ENCODE results near the gene NWD2.

NWD2 gene

GRCh38 chr4:37423310-37423709, 178.8 kb downstream of the NWD2 start:
- TF ChIP-seq CTCF (IDR thresholded peaks at IDR 0.05; ENCODE audit: control insufficient read depth, extremely low read depth, insufficient read depth) = no peak
- H3K4me3 ChIP-seq (ENCODE audit: low read depth, low read length) = no peak overlapping the region
- DNase-seq (ENCODE audit: low read depth) = no peak

- no peak for DNase-seq (ENCODE audit: low read depth)
- no peak overlapping the region for H3K4me3 ChIP-seq (ENCODE audit: low read depth, low read length)
- no peak for TF ChIP-seq CTCF (IDR thresholded peaks at IDR 0.05; ENCODE audit: control insufficient read depth, extremely low read depth, insufficient read depth)
Measured at GRCh38 chr4:37424753-37425152, 180.2 kb downstream of the NWD2 start.

DNA sequence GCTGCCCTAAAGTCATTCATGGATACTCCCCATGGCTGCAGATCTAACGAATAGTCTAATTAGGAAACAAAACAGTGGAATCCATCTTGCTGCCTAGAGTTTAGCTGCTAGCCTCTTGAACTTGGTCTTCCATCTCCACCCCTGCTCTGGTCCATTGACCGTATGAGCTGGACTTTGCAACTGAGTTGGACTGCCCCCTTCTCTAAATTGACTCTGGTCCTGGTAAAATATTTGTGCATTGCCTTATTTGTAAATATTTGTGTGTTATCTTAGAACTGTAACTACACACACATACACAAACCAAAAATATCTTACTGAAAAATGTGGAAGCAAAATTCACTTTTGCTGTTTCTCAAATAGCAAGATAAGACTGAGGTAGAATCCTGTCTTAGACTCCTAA, 181.3 kb downstream of the NWD2 start:
- no peak overlapping the region for H3K4me3 ChIP-seq (ENCODE audit: low read depth, low read length)
- no peak for DNase-seq (ENCODE audit: low read depth)
- no peak for TF ChIP-seq CTCF (IDR thresholded peaks at IDR 0.05; ENCODE audit: control insufficient read depth, extremely low read depth, insufficient read depth)

GRCh38 chr4:37427193-37427592, 182.7 kb downstream of the NWD2 start:
- no peak for DNase-seq (ENCODE audit: low read depth)
- TF ChIP-seq CTCF (IDR thresholded peaks at IDR 0.05; ENCODE audit: control insufficient read depth, extremely low read depth, insufficient read depth) = no peak
- no peak overlapping the region for H3K4me3 ChIP-seq (ENCODE audit: low read depth, low read length)

DNA sequence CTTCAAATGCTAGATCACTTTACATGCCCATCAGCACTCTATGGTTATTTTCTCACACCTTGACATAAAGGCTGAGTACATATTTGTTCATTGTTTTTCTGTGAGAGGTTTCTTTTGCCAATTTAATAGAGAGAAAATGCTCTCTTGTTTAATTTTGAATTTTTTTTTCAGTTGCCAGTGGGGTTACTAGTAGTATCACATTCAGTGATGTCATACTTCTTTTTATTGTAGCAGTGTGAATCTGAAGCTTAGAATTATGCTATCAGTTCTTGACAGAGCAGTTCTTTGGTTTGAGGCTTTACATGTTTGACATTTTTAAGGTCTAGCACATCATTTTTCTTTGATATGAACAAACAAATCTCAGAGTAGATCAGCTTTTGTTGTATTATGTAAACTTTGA, 185.4 kb downstream of the NWD2 start:
- no peak for DNase-seq (ENCODE audit: low read depth)
- no peak for TF ChIP-seq CTCF (IDR thresholded peaks at IDR 0.05; ENCODE audit: control insufficient read depth, extremely low read depth, insufficient read depth)
- H3K4me3 ChIP-seq (ENCODE audit: low read depth, low read length) = no peak overlapping the region

DNA sequence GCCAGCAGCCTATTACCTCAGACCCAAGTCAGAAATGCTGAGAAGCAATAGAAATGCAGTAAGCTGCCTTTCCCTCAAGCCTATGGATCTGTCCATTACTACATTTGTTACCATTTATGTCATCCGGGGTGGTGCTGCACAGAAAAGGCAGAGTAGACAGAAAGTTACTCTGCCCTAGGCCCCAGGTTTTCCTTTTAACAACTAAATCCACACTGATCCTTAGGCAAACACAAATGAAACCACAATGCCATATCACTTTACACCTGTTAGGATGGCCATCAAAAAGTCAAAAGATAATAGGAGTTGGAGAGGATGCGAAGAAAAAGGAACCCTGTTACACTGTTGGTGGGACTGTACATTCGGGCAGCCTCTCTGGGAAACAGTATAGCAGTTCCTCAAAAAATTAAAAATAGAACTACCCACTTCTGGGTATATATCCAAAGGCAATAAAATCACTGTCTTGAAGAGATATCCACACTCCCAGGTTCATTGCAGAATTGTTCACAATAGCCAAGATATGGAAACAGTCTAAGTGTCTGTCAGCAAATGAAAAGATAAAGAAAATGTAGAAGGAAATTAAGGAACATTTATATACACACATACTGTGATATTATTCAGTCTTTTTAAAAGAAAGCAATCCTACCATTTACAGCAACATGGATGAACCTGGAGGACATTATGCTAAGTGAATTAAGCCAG, 186.3 kb downstream of the NWD2 start:
- no peak overlapping the region for H3K4me3 ChIP-seq (ENCODE audit: low read depth, low read length)
- TF ChIP-seq CTCF (IDR thresholded peaks at IDR 0.05; ENCODE audit: control insufficient read depth, extremely low read depth, insufficient read depth) = no peak

GRCh38 chr4:37431417-37431743, 186.8 kb downstream of the NWD2 start:
- no peak for DNase-seq (ENCODE audit: low read depth)
- H3K4me3 ChIP-seq (ENCODE audit: low read depth, low read length) = no peak overlapping the region
- TF ChIP-seq CTCF (IDR thresholded peaks at IDR 0.05; ENCODE audit: control insufficient read depth, extremely low read depth, insufficient read depth) = no peak

More for the DNA sequence above, 186.3 kb downstream of the NWD2 start:
- no peak for DNase-seq (ENCODE audit: low read depth)
